Pons (tissue), 1 donor: ENCODE measurements around the gene WDR90.

Experiments used
- DNase-seq: peaks from one replicate; pipeline ENCODE4 v3.0.0-alpha.2; 2016; ENCODE audit warnings: low spot score

Gene WDR90

DNA sequence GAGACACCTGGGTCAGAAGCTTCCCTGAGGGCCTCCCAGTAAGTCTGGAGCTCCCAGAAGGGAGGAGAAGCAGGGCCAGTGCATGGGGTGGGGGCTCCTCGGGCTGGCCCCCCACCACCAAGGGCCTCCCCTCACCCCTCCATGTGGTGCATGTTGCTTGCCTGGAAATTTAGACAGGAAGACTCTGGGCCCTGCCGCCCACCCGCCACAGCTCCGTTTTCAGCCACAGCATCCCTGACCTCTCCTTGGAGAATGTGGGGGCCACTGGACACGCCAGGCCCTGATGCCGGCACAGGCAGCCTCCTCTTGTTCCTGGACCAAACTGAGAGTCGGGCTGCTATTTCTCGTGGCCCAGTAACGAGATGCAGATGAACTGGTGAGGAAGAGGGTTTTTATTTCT lies 10.3 kb upstream of the WDR90 start:
- no peak for DNase-seq

DNA sequence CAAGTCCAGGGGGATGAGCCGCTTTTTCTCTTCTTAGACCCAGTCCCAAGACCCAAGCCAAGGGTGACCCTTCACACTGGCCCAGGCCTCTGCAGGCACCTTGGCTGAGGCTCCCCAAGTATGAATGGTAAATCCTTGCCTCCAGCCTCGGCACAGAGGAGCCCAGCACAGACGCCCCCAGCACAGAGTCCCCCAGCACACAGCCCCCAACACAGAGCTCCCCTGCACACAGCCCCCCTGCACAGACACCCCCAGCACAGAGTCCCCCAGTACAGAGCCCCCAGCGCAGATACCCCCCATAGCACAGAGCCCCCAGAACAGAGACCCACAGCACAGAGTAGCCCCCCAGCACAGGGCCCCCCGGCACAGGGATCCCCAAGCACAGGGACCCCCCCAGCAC lies 8.6 kb upstream of the WDR90 start:
- DNase-seq: no peak

DNA sequence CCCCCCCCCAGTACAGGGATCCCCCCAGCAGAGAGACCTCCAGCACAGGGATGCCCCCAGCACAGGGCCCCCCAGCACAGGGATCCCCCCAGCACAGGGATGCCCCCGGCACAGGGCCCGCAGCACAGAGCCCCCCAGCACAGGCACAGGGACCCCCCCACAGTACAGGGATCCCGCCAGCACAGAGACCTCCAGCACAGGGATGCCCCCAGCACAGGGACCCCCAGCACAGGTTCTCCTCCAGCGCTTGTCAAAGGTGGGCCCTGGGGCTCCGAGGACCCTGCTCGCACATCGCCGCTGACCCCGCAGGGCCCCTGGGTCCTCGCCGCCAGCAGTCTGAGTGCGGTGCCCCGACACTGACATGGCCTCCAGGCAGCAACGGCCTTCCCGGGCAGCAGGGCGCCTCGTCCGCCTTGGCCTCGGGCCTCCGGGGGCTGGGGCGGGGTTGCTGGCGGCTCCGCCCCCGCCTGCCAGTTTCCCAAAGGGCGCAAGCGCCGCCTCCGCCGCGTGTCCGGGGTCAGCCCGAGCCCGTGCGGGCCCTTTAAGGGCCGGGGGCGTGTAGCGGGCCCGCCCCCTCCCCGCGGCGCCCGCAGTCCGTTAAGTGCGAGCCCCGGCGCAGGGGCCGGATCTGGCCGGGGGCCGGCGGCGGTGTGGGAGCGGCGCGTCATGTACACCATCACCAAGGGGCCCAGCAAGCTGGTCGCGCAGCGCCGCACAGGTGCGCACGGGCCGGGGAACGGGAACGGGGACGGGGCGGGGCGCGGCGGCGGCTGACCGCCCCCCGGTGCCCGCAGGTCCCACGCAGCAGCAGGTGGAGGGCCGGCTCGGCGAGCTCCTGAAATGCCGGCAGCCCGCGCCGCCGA lies 7.6 kb upstream of the WDR90 start, which contains the start of gene MCRIP2:
Gene MCRIP2 (plus strand): TSS at position 503 of the 863 bp plus-strand sequence. CDS start 164 bp downstream, at position 667.
- DNase-seq: peak; percentile 50

GRCh38 chr16:642189-643049 lies 6.7 kb upstream of the WDR90 start:
- peak; percentile 53 for DNase-seq

GRCh38 chr16:643050-643368 lies 6.2 kb upstream of the WDR90 start:
- DNase-seq: no peak

GRCh38 chr16:644556-644955 lies 4.6 kb upstream of the WDR90 start:
- DNase-seq: no peak

- DNase-seq: no peak
Observed at GRCh38 chr16:645852-646678, 3.1 kb upstream of the WDR90 start.

GRCh38 chr16:646679-647172 lies 2.4 kb upstream of the WDR90 start:
- no peak for DNase-seq

DNA sequence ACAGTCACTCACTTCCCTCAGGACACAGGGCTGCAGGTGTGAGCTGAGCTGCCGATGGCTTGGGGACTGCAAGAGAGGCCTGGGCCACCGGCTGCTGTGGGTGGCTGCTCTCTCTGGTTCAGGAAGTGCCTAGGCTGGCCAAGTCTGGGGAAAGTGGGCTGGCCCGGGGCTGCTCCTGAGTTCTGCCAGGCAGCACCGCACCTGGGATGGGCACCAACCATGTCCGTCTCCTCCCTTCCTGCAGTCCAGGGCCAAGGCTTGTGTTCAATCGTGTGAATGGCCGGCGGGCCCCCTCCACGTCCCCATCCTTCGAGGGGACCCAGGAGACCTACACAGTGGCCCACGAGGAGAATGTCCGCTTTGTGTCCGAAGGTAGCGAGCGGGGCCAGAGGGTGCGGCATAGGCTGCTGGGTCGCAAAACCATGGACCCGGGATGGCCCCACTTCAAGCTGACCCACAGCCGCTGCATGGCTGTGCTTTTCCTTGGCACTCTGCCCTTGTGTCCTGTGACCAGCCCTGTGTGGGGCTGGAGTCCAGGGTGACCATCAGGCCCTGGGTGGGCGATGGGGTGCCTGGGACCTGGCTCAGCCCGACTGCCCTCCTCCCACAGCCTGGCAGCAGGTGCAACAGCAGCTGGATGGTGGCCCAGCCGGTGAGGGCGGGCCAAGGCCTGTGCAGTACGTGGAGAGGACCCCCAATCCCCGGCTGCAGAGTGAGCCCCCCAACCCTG lies 1.8 kb upstream of the WDR90 start:
- no peak for DNase-seq

- no peak for DNase-seq
Observed at GRCh38 chr16:648071-648780, 939 bp upstream of the WDR90 start.

GRCh38 chr16:649631-650030 lies 466 bp downstream of the WDR90 start:
- DNase-seq: no peak

DNA sequence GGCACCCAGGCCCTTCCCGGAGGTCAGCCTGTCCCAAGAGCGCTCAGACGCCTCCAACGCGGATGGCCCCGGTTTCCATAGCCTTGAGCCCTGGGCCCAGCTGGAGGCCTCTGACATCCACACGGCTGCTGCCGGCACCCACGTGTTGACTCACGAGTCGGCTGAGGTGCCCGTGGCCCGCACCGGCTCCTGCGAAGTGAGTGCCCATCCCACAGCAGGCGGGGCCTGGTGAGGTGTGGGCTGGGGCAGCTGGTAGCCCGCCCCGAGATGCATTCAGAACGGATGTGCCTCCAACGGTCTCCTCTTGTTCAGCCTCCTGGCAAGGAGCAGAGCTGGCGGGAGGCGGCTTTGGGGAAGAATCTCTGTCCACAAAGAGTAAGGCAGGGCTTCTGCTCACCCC lies 2.7 kb downstream of the WDR90 start:
- DNase-seq: no peak

GRCh38 chr16:652454-653305 lies 3.5 kb downstream of the WDR90 start:
- DNase-seq: no peak

DNA sequence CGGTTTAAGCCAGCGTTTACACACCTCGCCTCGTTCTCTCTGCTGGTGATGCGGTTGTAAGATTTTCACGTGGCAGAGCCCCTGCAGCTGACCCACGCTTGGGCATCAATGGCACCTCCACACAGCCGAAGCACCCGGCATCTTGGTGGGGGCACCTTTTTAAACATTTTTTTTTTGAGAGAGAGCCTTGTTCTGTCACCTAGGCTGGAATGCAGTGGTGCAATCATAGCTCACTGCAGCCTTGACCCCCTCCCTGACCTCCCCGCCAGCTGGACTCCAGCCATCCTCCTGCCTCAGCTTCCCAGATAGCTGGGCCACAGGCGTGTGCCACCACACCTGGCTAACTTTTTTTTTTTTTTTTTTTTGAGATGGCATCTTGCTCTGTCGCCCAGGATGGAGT lies 4.9 kb downstream of the WDR90 start:
- DNase-seq: no peak

GRCh38 chr16:657487-657886 lies 8.3 kb downstream of the WDR90 start:
- DNase-seq: no peak

DNA sequence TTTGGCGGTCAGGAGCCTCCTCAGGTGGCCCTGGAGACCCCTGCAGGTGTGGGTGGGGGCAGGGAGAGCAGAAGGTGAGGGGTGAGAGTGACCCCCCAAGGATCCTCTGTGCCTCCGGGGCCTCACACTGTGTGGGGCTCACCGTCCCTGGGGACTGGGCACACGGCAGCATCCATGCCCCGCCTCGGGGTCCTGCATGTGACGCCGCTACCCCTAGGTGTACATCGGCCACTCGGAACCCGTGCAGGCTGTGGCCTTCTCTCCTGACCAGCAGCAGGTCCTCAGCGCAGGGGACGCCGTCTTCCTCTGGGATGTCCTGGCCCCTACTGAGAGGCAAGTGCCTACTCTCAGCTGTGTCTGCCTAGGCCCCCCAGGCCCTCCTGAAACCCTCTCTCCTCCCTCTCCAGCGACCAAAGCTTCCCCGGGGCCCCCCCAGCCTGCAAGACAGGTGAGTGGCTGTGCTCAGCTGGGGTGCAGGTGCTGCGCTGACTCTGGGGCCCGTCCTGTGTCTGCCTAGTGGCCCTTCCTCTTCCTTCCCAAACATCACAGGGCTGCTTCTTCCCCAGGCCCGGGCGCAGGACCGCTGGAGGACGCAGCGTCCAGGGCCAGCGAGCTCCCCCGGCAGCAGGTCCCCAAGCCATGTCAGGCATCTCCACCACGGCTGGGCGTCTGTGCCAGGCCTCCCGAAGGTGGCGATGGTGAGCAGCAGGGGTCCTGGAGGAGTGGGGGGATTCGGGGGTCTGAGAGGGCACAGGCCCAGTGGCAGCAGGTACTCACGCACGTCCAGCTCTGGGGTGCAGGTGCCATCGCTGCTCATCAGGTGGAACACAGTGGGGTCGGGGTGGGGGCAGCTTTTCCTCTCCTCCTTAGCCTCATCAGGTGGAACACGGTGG lies 9.8 kb downstream of the WDR90 start:
- no peak for DNase-seq

- no peak for DNase-seq
Observed at GRCh38 chr16:659618-660017, 10.5 kb downstream of the WDR90 start.

- DNase-seq: no peak
Observed at GRCh38 chr16:660132-660458, 10.9 kb downstream of the WDR90 start.
